ENCODE data around the gene BMP6. TPM values are rescaled to one million over a fixed set of nuclear protein-coding genes. Genes with fewer than 3 reads are reported as not detected.

Gene BMP6
- total and polyA plus RNA-seq, 2 experiments from 2014 or later, result 0.84 to 2.8 TPM

GRCh38 chr6:7882505-7883257 is 156.8 kb downstream of the BMP6 start:
- Mint-ChIP-seq H3K4me3 (no peak overlapping the region), H3K4me1 (no peaks in the 10 kb centered on the region), H3K36me3 (ENCODE audit: low read depth) (peaks cover 73% of the 10 kb centered on the region), H3K9me3 (no peaks in the 10 kb centered on the region; the same call in 2 of the 3 replicates), H3K27ac (no peak overlapping the region), H3K27me3 (ENCODE audit: insufficient read depth, low read depth, poor library complexity) (peaks cover 4% of the 10 kb centered on the region)
- Histone ChIP-seq H3K4me1 (ENCODE audit: insufficient read depth) (no peaks in the 10 kb centered on the region), H3K9me2 (ENCODE audit: insufficient read depth) (no peaks in the 10 kb centered on the region), H3K27ac (ENCODE audit: low read depth) (no peak overlapping the region), H3K4me2 (no peak overlapping the region), H3K4me3 (no peak overlapping the region), H2AFZ (no peak overlapping the region), H4K20me1 (replicated peaks; ENCODE audit: insufficient read depth) (no peaks in the 10 kb centered on the region; the same call in 1 of the 2 replicates), H3K79me2 (replicated peaks; ENCODE audit: insufficient read depth) (no peaks in the 10 kb centered on the region), H3K27me3 (ENCODE audit: insufficient read depth) (no peaks in the 10 kb centered on the region), H3F3A (replicated peaks; ENCODE audit: low read depth) (no peaks in the 10 kb centered on the region), H3K36me3 (ENCODE audit: insufficient read depth) (peaks cover 46% of the 10 kb centered on the region)
- ATAC-seq, result no peak
- no peak for DNase-seq (ENCODE audit: low spot score)
- no peak for TF ChIP-seq EZH2phosphoT487 (IDR thresholded peaks at IDR 0.05; ENCODE audit: unreplicated experiment)

GRCh38 chr6:7883381-7883780 is 157.5 kb downstream of the BMP6 start:
- no peak overlapping the region for H3K4me3 ChIP-seq
- peaks cover 80% of the 10 kb centered on the region for H3K36me3 Mint-ChIP-seq (ENCODE audit: low read depth)
- H3K4me1 Mint-ChIP-seq, result no peaks in the 10 kb centered on the region
- H3K36me3 ChIP-seq (ENCODE audit: insufficient read depth), result peaks cover 53% of the 10 kb centered on the region
- DNase-seq (ENCODE audit: low spot score) (no peak), ATAC-seq (no peak)
- no peaks in the 10 kb centered on the region; the same call in 2 of the 3 replicates for H3K9me3 Mint-ChIP-seq
- no peaks in the 10 kb centered on the region; the same call in 1 of the 2 replicates for H4K20me1 ChIP-seq (replicated peaks; ENCODE audit: insufficient read depth)
- H3K9me2 ChIP-seq (ENCODE audit: insufficient read depth), result no peaks in the 10 kb centered on the region
- no peaks in the 10 kb centered on the region for H3K27me3 ChIP-seq (ENCODE audit: insufficient read depth)
- no peaks in the 10 kb centered on the region for H3K4me1 ChIP-seq (ENCODE audit: insufficient read depth)
- H3K27ac Mint-ChIP-seq, result no peak overlapping the region
- no peak overlapping the region for H3K4me2 ChIP-seq
- no peaks in the 10 kb centered on the region for H3K79me2 ChIP-seq (replicated peaks; ENCODE audit: insufficient read depth)
- peaks cover 5% of the 10 kb centered on the region for H3K27me3 Mint-ChIP-seq (ENCODE audit: insufficient read depth, low read depth, poor library complexity)
- H3K27ac ChIP-seq (ENCODE audit: low read depth), result no peak overlapping the region
- H2AFZ ChIP-seq, result no peak overlapping the region
- TF ChIP-seq REST (IDR thresholded peaks at IDR 0.05; ENCODE audit: unreplicated experiment) (no peak), ZNF114 (CRISPR knock-in tag; IDR thresholded peaks at IDR 0.05) (no peak), POLR2AphosphoS5 (IDR thresholded peaks at IDR 0.05; ENCODE audit: low read depth) (no peak), EZH2 (IDR thresholded peaks at IDR 0.05; ENCODE audit: low read depth, unreplicated experiment) (no peak)
- H3F3A ChIP-seq (replicated peaks; ENCODE audit: low read depth), result no peaks in the 10 kb centered on the region
- H3K4me3 Mint-ChIP-seq, result no peak overlapping the region

- peaks cover 54% of the 10 kb centered on the region for H3K36me3 ChIP-seq (ENCODE audit: insufficient read depth)
- no peak for DNase-seq (ENCODE audit: low spot score)
- H3F3A ChIP-seq (replicated peaks; ENCODE audit: low read depth), result no peaks in the 10 kb centered on the region
- no peak overlapping the region for H2AFZ ChIP-seq
- Mint-ChIP-seq H3K9me3 (no peaks in the 10 kb centered on the region; the same call in 2 of the 3 replicates), H3K36me3 (ENCODE audit: low read depth) (peaks cover 94% of the 10 kb centered on the region), H3K27me3 (ENCODE audit: insufficient read depth, low read depth, poor library complexity) (peaks cover 5% of the 10 kb centered on the region), H3K4me1 (no peaks in the 10 kb centered on the region), H3K4me3 (no peak overlapping the region), H3K27ac (no peak overlapping the region)
- no peaks in the 10 kb centered on the region for H3K9me2 ChIP-seq (ENCODE audit: insufficient read depth)
- no peak overlapping the region for H3K4me3 ChIP-seq
- H3K4me2 ChIP-seq, result no peak overlapping the region
- no peaks in the 10 kb centered on the region for H3K4me1 ChIP-seq (ENCODE audit: insufficient read depth)
- H3K27me3 ChIP-seq (ENCODE audit: insufficient read depth), result no peaks in the 10 kb centered on the region
- H4K20me1 ChIP-seq (replicated peaks; ENCODE audit: insufficient read depth), result peaks cover 5% of the 10 kb centered on the region
- H3K79me2 ChIP-seq (replicated peaks; ENCODE audit: insufficient read depth), result no peaks in the 10 kb centered on the region
- no peak for ATAC-seq
- H3K27ac ChIP-seq (ENCODE audit: low read depth), result no peak overlapping the region
- TF ChIP-seq ZNF462 (CRISPR knock-in tag; IDR thresholded peaks at IDR 0.05) (no peak), ZNF114 (CRISPR knock-in tag; IDR thresholded peaks at IDR 0.05) (no peak)
These were observed 160.2 kb downstream of the BMP6 start for GRCh38 chr6:7886132-7886531.
